Nephron (organoid): ENCODE results near the gene HSDL2.
"Not testable (repeated sequence)": the region's sequence is repeated elsewhere in the genome, so short reads cannot be mapped to it uniquely, and the experiment has no call there.

Experiments
- H3K27ac Mint-ChIP-seq, 3 experiments: 2 replicates each; pipeline ENCODE4 v1.8.0; 2020; ENCODE audit warnings: mixed read lengths in 3 of 3, mild to moderate bottlenecking in 2 of 3, moderate library complexity in 1 of 3
- H3K27me3 Mint-ChIP-seq: 2 replicates; pipeline ENCODE4 v1.8.0; 2021; ENCODE audit warnings: low read depth, mild to moderate bottlenecking, moderate library complexity, mixed read lengths
- H3K36me3 Mint-ChIP-seq: 2 replicates; pipeline ENCODE4 v1.8.0; 2020; ENCODE audit warnings: low read depth, mixed read lengths
- H3K4me1 Mint-ChIP-seq: 2 replicates; pipeline ENCODE4 v1.8.0; 2020; ENCODE audit warnings: mixed read lengths
- H3K4me3 Mint-ChIP-seq, 3 experiments: 2 replicates each; pipeline ENCODE4 v1.8.0; 2020; ENCODE audit warnings: mild to moderate bottlenecking in 3 of 3, mixed read lengths in 3 of 3, moderate library complexity in 2 of 3
- H3K9me3 Mint-ChIP-seq: 2 replicates; pipeline ENCODE4 v1.8.0; 2020; ENCODE audit warnings: mixed read lengths
- TF ChIP-seq, protein P1 (sequence below), 3 experiments: fragments of 200-600 bp; sonication (generic); IDR thresholded peaks; one replicate each; pipeline ENCODE4 v1.5.0; 2021; ENCODE audit warnings: antibody characterized with exemption in 3 of 3; ENCODE audit not compliant: unreplicated experiment in 3 of 3

HSDL2 gene

GRCh38 chr9:112382501-112383364 lies 2.8 kb downstream of the HSDL2 start:
- H3K36me3 Mint-ChIP-seq = peaks cover 18% of the 10 kb centered on the region
- H3K9me3 Mint-ChIP-seq = peaks cover 8% of the 10 kb centered on the region
- H3K4me3 Mint-ChIP-seq = peak overlapping the region; percentile 60 to 65 (median 64)
- peak overlapping the region; percentile 69 to 86 (median 74) for H3K27ac Mint-ChIP-seq
- H3K27me3 Mint-ChIP-seq = no peaks in the 10 kb centered on the region
- TF ChIP-seq, protein P1, sequence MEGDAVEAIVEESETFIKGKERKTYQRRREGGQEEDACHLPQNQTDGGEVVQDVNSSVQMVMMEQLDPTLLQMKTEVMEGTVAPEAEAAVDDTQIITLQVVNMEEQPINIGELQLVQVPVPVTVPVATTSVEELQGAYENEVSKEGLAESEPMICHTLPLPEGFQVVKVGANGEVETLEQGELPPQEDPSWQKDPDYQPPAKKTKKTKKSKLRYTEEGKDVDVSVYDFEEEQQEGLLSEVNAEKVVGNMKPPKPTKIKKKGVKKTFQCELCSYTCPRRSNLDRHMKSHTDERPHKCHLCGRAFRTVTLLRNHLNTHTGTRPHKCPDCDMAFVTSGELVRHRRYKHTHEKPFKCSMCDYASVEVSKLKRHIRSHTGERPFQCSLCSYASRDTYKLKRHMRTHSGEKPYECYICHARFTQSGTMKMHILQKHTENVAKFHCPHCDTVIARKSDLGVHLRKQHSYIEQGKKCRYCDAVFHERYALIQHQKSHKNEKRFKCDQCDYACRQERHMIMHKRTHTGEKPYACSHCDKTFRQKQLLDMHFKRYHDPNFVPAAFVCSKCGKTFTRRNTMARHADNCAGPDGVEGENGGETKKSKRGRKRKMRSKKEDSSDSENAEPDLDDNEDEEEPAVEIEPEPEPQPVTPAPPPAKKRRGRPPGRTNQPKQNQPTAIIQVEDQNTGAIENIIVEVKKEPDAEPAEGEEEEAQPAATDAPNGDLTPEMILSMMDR (IDR thresholded peaks at IDR 0.05; ENCODE audit: unreplicated experiment in 3 of 3) = no peak
- peaks cover 53% of the 10 kb centered on the region for H3K4me1 Mint-ChIP-seq

DNA sequence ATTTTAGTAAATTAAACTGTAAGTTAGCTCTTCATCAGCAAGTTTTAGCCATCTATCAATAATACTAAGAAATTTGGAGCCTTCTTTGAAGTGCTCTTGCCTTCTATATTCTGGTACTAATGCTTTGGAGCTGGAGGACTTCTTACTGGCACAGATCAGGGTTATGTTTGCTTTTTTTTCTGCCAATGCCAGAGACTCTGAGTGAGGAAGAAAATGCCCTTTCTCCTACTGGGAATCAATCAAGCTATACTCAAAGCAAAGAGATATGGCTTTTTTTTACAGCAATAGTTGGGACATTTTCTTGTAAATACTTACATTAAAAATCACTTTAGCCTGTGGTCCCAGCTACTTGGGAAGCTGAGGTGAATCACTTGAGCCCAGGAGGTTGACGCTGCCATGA lies 4.3 kb downstream of the HSDL2 start:
- Mint-ChIP-seq H3K4me3 (peak overlapping the region; percentile 22 to 42 (median 30)), H3K9me3 (peaks cover 5% of the 10 kb centered on the region), H3K36me3 (peaks cover 24% of the 10 kb centered on the region), H3K27ac (peak overlapping the region; percentile 69 to 86 (median 74)), H3K4me1 (peaks cover 41% of the 10 kb centered on the region), H3K27me3 (no peaks in the 10 kb centered on the region)
- TF ChIP-seq, protein P1 (IDR thresholded peaks at IDR 0.05; ENCODE audit: unreplicated experiment in 3 of 3) = no peak

DNA sequence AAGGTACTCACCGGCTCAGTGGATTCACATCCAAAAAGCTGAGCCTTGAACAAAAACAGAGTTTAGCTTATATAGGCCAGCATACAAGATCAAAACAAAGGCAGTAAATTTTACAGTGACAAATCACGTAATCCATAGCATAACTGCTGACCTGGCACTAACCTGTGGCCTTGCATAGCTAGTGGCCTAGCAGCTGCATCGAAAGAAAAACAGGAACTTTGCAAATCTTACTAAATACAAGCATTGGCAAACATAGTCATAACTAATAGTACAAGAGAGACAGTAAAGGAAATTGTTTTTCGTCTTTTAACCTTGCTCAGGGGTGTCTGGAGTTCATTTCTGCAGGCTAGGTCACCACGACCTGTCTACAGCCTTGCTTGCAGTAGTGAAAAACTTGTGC lies 4.8 kb downstream of the HSDL2 start:
- Mint-ChIP-seq H3K9me3 (peaks cover 4% of the 10 kb centered on the region), H3K36me3 (peaks cover 26% of the 10 kb centered on the region), H3K27ac (peak overlapping the region; percentile 69 to 86 (median 74)), H3K4me1 (peaks cover 39% of the 10 kb centered on the region), H3K4me3 (peak overlapping the region in 1 of 3 experiments; percentile 21), H3K27me3 (no peaks in the 10 kb centered on the region)
- TF ChIP-seq, protein P1 (IDR thresholded peaks at IDR 0.05; ENCODE audit: unreplicated experiment in 3 of 3) = no peak

DNA sequence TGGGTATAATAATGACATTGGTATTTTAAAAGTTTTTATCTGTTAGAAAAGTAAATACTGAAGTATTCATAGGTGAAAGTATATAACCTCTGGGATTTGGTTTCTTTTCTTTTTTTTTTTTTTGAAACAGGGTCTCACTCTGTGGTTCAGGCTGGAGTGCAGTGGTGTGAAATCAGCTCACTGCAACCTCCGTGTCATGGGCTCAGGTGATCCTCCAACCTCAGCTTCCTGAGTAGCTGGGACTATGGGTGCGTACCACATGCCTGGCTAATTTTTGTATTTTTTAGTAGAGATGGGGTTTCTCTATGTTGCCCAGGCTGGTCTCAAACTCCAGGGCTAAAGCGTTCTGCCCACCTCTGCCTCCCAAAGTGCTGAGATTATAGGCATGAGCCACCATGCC lies 7.2 kb downstream of the HSDL2 start:
- no peak overlapping the region for H3K4me3 Mint-ChIP-seq
- no peak overlapping the region for H3K27ac Mint-ChIP-seq
- H3K4me1 Mint-ChIP-seq = peaks cover 28% of the 10 kb centered on the region
- H3K9me3 Mint-ChIP-seq = peaks cover 10% of the 10 kb centered on the region
- TF ChIP-seq, protein P1 (IDR thresholded peaks at IDR 0.05; ENCODE audit: unreplicated experiment in 3 of 3) = no peak
- no peaks in the 10 kb centered on the region for H3K27me3 Mint-ChIP-seq
- H3K36me3 Mint-ChIP-seq = peaks cover 36% of the 10 kb centered on the region

- peaks cover 57% of the 10 kb centered on the region for H3K36me3 Mint-ChIP-seq
- peaks cover 26% of the 10 kb centered on the region for H3K9me3 Mint-ChIP-seq
- H3K27me3 Mint-ChIP-seq, H3K27ac Mint-ChIP-seq, H3K4me1 Mint-ChIP-seq, H3K4me3 Mint-ChIP-seq: not testable (repeated sequence)
These were observed 10.0 kb downstream of the HSDL2 start for GRCh38 chr9:112389897-112390296.

- H3K27me3 Mint-ChIP-seq, H3K4me3 Mint-ChIP-seq, H3K4me1 Mint-ChIP-seq: not testable (repeated sequence)
- Mint-ChIP-seq H3K27ac (peak overlapping the region in 2 of 3 experiments; percentile 70 to 87), H3K36me3 (peaks cover 68% of the 10 kb centered on the region), H3K9me3 (peaks cover 35% of the 10 kb centered on the region)
These were observed 12.1 kb downstream of the HSDL2 start for GRCh38 chr9:112391936-112392560.

DNA sequence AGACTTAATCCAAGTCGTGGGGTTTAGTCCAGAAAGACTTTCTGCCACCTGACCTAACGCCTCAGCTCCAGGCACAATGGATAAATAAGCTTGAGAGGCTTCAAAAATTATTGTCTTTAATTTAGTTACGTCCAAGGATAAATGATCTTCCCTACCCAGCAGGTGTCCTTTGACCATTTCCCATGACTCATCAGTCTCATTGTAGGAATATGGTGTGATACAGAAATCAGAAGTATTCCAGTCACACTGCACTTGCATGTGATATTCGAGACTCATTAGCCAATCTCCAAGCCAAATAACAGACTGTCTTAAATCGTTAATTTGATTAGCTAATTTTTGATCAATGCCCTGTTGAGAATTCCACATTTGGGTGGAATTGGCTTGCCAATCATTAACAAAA lies 13.2 kb downstream of the HSDL2 start:
- H3K4me3 Mint-ChIP-seq, H3K27ac Mint-ChIP-seq: not testable (repeated sequence)
- H3K36me3 Mint-ChIP-seq = peaks cover 72% of the 10 kb centered on the region

More for the DNA sequence above, 13.2 kb downstream of the HSDL2 start:
- peaks cover 36% of the 10 kb centered on the region for H3K9me3 Mint-ChIP-seq
- H3K4me1 Mint-ChIP-seq, H3K27me3 Mint-ChIP-seq: not testable (repeated sequence)
